Measurements from ENCODE around the gene DTX1. TPM values are rescaled to one million over a fixed set of nuclear protein-coding genes. Genes with fewer than 3 reads are reported as not detected.

The DTX1 gene
- total RNA-seq, 1 experiment from 2014 or later: 0.44 TPM

DNA sequence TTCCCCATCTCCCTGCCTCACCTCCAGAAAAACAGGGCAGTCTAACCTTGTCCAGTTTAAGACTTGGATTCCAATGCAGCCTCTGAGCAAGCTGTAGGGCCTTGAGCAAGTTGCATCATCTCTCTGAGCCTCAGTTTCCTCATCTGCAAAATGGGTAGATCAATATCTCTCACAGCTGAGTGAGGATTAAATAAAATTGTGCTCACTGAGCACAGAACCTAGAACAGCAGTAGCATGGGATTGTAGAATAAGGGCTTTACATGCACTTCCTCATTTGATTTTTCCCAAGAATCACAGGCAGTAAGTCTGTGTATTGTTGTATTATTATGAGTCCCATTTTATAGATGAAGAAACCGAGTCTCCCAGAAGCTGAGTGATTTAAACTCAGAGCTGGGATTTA lies 2.0 kb downstream of the DTX1 start:
- ChIA-PET CTCF (no interaction called here), POLR2A (no interaction called here)

DNA sequence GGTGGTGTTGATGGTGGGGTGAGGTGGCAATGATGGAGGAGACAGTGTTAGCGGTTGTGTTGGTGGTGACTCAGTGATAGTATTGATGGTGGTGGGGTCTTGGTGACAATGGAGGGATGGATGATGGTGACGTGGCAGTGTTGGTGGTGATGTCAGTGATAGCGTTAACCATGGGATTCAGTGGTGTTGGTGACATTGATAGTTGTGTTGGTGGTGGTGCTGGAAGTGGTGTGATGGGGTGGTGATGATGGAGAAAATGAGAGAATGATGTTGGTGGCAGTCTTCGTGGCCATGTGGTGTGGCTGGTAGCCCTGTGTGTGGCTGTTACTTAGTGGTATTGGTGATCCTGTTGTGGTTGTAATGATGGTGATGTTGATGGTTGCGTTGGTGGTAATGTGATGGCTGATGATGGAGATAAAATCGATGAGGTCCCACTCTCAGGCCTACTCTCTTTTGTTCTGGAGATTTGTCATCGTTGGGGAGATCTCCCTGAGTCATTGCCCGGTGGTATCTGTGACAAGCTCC lies 2.6 kb downstream of the DTX1 start:
- H3K36me3 ChIP-seq (ENCODE audit: control insufficient read depth, insufficient read depth, low read length): no peaks in the 10 kb centered on the region
- no TSS peak for BruUV-seq (replicated peaks)
- CTCF ChIA-PET: no interaction called here
- intact Hi-C loops (cut with micrococcal nuclease; ENCODE audit: unreplicated experiment) (no loop called here), in situ Hi-C loops (cut with HindIII; ENCODE audit: low pct_unique_long_range_greater_than_20kb, low sequenced_read_pairs) (loop anchor here (25.0 kb wide), 1 partner anchor 103 kb away; no protein-coding TSS in a partner anchor)
- peaks cover 13% of the 10 kb centered on the region; the same call in 1 of the 2 replicates for H3K27me3 ChIP-seq (ENCODE audit: control insufficient read depth, insufficient read depth, low read length)
- H3K27ac ChIP-seq (ENCODE audit: low read length): no peak overlapping the region
- no peaks in the 10 kb centered on the region for H3K9me3 ChIP-seq (ENCODE audit: control insufficient read depth, insufficient read depth, low read depth, low read length)
- TF ChIP-seq CTCF (IDR thresholded peaks at IDR 0.05): no peak
- TF ChIP-seq TCF7L2 (IDR thresholded peaks at IDR 0.05; ENCODE audit: low read depth, low read length): no peak
- TF ChIP-seq SIN3A (IDR thresholded peaks at IDR 0.05; ENCODE audit: borderline replicate concordance, insufficient read depth, low read depth, low read length): no peak
- H3K4me3 ChIP-seq (ENCODE audit: low read depth in 2 of 2, low read length in 2 of 2): no peak overlapping the region
- ATAC-seq: no peak
- POLR2A ChIA-PET: no interaction called here
- DNase-seq (ENCODE audit: low read depth, low spot score): no peak
- no peaks in the 10 kb centered on the region for H3K4me1 ChIP-seq (ENCODE audit: control insufficient read depth, insufficient read depth, low read length)

More for the DNA sequence above, 2.0 kb downstream of the DTX1 start:
- no peak overlapping the region for H3K4me3 ChIP-seq (ENCODE audit: low read depth in 2 of 2, low read length in 2 of 2)
- no TSS peak for BruUV-seq (replicated peaks)
- intact Hi-C loops (cut with micrococcal nuclease; ENCODE audit: unreplicated experiment): no loop called here
- TF ChIP-seq POLR2AphosphoS5 (IDR thresholded peaks at IDR 0.05; ENCODE audit: low read depth, low read length): no peak
- TF ChIP-seq, protein P1, sequence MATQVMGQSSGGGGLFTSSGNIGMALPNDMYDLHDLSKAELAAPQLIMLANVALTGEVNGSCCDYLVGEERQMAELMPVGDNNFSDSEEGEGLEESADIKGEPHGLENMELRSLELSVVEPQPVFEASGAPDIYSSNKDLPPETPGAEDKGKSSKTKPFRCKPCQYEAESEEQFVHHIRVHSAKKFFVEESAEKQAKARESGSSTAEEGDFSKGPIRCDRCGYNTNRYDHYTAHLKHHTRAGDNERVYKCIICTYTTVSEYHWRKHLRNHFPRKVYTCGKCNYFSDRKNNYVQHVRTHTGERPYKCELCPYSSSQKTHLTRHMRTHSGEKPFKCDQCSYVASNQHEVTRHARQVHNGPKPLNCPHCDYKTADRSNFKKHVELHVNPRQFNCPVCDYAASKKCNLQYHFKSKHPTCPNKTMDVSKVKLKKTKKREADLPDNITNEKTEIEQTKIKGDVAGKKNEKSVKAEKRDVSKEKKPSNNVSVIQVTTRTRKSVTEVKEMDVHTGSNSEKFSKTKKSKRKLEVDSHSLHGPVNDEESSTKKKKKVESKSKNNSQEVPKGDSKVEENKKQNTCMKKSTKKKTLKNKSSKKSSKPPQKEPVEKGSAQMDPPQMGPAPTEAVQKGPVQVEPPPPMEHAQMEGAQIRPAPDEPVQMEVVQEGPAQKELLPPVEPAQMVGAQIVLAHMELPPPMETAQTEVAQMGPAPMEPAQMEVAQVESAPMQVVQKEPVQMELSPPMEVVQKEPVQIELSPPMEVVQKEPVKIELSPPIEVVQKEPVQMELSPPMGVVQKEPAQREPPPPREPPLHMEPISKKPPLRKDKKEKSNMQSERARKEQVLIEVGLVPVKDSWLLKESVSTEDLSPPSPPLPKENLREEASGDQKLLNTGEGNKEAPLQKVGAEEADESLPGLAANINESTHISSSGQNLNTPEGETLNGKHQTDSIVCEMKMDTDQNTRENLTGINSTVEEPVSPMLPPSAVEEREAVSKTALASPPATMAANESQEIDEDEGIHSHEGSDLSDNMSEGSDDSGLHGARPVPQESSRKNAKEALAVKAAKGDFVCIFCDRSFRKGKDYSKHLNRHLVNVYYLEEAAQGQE (IDR thresholded peaks at IDR 0.05; ENCODE audit: insufficient read depth in 1 of 2, low read depth in 2 of 2, low read length in 1 of 2): no peak
- TF ChIP-seq CTCF (IDR thresholded peaks at IDR 0.05): no peak
- TF ChIP-seq TCF7L2 (IDR thresholded peaks at IDR 0.05; ENCODE audit: low read depth, low read length): no peak
- no peak for TF ChIP-seq SIN3A (IDR thresholded peaks at IDR 0.05; ENCODE audit: borderline replicate concordance, insufficient read depth, low read depth, low read length)
- DNase-seq (ENCODE audit: low read depth, low spot score) (no peak), ATAC-seq (no peak)
- in situ Hi-C loops (cut with HindIII; ENCODE audit: low pct_unique_long_range_greater_than_20kb, low sequenced_read_pairs): loop anchor here (25.0 kb wide), 1 partner anchor 104 kb away; no protein-coding TSS in a partner anchor
- H3K9me3 ChIP-seq (ENCODE audit: control insufficient read depth, insufficient read depth, low read depth, low read length): no peaks in the 10 kb centered on the region
- no peaks in the 10 kb centered on the region for H3K4me1 ChIP-seq (ENCODE audit: control insufficient read depth, insufficient read depth, low read length)
- H3K27ac ChIP-seq (ENCODE audit: low read length): no peak overlapping the region
- H3K27me3 ChIP-seq (ENCODE audit: control insufficient read depth, insufficient read depth, low read length): peaks cover 14% of the 10 kb centered on the region; the same call in 1 of the 2 replicates
- no peaks in the 10 kb centered on the region for H3K36me3 ChIP-seq (ENCODE audit: control insufficient read depth, insufficient read depth, low read length)
